Hepatocyte (in vitro differentiated cells): ENCODE data around the gene PTPN4. TPM values are rescaled to one million over a fixed set of nuclear protein-coding genes. Genes with fewer than 3 reads are reported as not detected.
"Not testable (repeated sequence)": the region's sequence is repeated elsewhere in the genome, so short reads cannot be mapped to it uniquely, and the experiment has no call there.

Experiments used
- DNase-seq: peaks from one replicate; pipeline ENCODE4 v3.0.0-alpha.2; 2016; ENCODE audit warnings: low spot score
- H2AFZ ChIP-seq: fragments of 200-600 bp; sonication (generic); 2 replicates; pipeline ENCODE4 v1.6.0; 2016; ENCODE audit warnings: antibody characterized with exemption, mild to moderate bottlenecking
- H3K27ac ChIP-seq: fragments of 200-600 bp; sonication (generic); 2 replicates; pipeline ENCODE4 v1.5.1; 2016; ENCODE audit warnings: mild to moderate bottlenecking
- H3K27me3 ChIP-seq: fragments of 200-600 bp; sonication (generic); 2 replicates; pipeline ENCODE4 v1.6.1; 2016
- H3K36me3 ChIP-seq: fragments of 200-600 bp; sonication (generic); replicated peaks from 2 replicates; pipeline ENCODE4 v1.5.1; 2016; ENCODE audit warnings: low read depth; ENCODE audit not compliant: insufficient read depth
- H3K4me1 ChIP-seq: fragments of 200-600 bp; sonication (generic); 2 replicates; pipeline ENCODE4 v1.5.1; 2016; ENCODE audit warnings: mild to moderate bottlenecking, moderate library complexity; ENCODE audit not compliant: insufficient read depth
- H3K4me2 ChIP-seq: fragments of 200-600 bp; sonication (generic); 2 replicates; pipeline ENCODE4 v1.6.0; 2016
- H3K4me3 ChIP-seq: fragments of 200-600 bp; sonication (generic); 2 replicates; pipeline ENCODE4 v1.5.1; 2016; ENCODE audit warnings: mild to moderate bottlenecking
- H3K79me2 ChIP-seq: fragments of 200-600 bp; sonication (generic); 2 replicates; pipeline ENCODE4 v1.6.0; 2017; ENCODE audit warnings: mild to moderate bottlenecking
- H3K9me2 ChIP-seq: fragments of 200-600 bp; sonication (generic); replicated peaks from 2 replicates; pipeline ENCODE4 v1.6.0; 2017; ENCODE audit warnings: mild to moderate bottlenecking; ENCODE audit not compliant: insufficient read depth
- H3K9me3 ChIP-seq: fragments of 200-600 bp; sonication (generic); 2 replicates; pipeline ENCODE4 v1.5.1; 2016; ENCODE audit warnings: low read depth, mild to moderate bottlenecking
- H4K20me1 ChIP-seq: fragments of 200-600 bp; sonication (generic); 2 replicates; pipeline ENCODE4 v1.6.0; 2016; ENCODE audit warnings: mild to moderate bottlenecking; ENCODE audit not compliant: insufficient read depth, poor library complexity, severe bottlenecking
- CTCF ChIP-seq: fragments of 200-600 bp; sonication (generic); IDR thresholded peaks from 2 replicates; pipeline ENCODE4 v1.5.1; 2016; ENCODE audit warnings: antibody characterized with exemption, mild to moderate bottlenecking; ENCODE audit not compliant: poor library complexity
- EZH2 ChIP-seq: fragments of 200-600 bp; sonication (generic); IDR thresholded peaks from 2 replicates; pipeline ENCODE4 v1.6.1; 2016; ENCODE audit warnings: antibody characterized with exemption, mild to moderate bottlenecking, borderline replicate concordance
- EZH2phosphoT487 ChIP-seq: fragments of 200-600 bp; sonication (generic); IDR thresholded peaks from one replicate; pipeline ENCODE4 v1.6.1; 2018; ENCODE audit warnings: antibody characterized with exemption, mild to moderate bottlenecking, low read depth, moderate library complexity; ENCODE audit not compliant: unreplicated experiment, severe bottlenecking
- WGBS: methylation state at CpG from one replicate; pipeline ENCODE4 v1.1.6; 2016; ENCODE audit warnings: low lambda C conversion rate; ENCODE audit errors: missing lambda C conversion rate; 5-methylcytosine and 5-hydroxymethylcytosine counted together
- polyA plus RNA-seq: library from polyadenylated mRNA; unstranded; fragments of >200 nt; fragmentation: Nextera tagmentation; extraction: Ambion mirVana; gene quantifications from 2 replicates; pipeline ENCODE4 v1.2.1, GENCODE V29; 2016
- total RNA-seq: library from RNA; depleted of rRNA; stranded (reverse); fragments of >200 nt; gene quantifications from 2 replicates; pipeline ENCODE4 v1.2.3, GENCODE V29; 2014

PTPN4 gene
- total and polyA plus RNA-seq, 2 experiments from 2014 or later: 9.2 to 15.5 TPM

- no peak overlapping the region for H3K4me2 ChIP-seq
- peaks cover 4% of the 10 kb centered on the region for H4K20me1 ChIP-seq
- H3K4me1 ChIP-seq: no peaks in the 10 kb centered on the region
- H3K79me2 ChIP-seq: peaks cover 67% of the 10 kb centered on the region
- no peak for TF ChIP-seq EZH2
- no peak for TF ChIP-seq EZH2phosphoT487
- no peak for DNase-seq
- H3K4me3 ChIP-seq: no peak overlapping the region
- H3K36me3 ChIP-seq: no peaks in the 10 kb centered on the region
- 92% methylated on average over 2 of the region's 2 CpGs for WGBS
- no peaks in the 10 kb centered on the region for H3K9me2 ChIP-seq
- H3K9me3 ChIP-seq: peaks cover 4% of the 10 kb centered on the region
- H2AFZ ChIP-seq: no peak overlapping the region
- no peak overlapping the region for H3K27ac ChIP-seq
- no peaks in the 10 kb centered on the region for H3K27me3 ChIP-seq
Measured at GRCh38 chr2:119803101-119803500, 43.4 kb downstream of the PTPN4 start.

DNA sequence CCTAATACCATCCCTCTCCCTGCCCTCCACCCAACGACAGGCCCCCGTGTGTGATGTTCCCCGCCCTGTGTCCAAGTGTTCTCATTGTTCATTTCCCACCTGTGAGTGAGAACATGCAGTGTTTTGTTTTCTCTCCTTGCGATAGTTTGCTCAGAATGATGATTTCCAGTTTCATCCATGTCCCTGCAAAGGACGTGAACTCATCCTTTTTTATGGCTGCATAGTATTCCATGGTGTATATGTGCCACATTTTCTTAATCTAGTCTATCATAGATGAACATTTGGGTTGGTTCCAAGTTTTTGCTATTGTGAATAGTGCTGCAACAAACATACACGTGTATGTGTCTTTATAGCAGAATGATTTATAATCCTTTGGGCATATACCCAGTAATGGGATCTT is 44.7 kb downstream of the PTPN4 start:
- H3K79me2 ChIP-seq: peaks cover 54% of the 10 kb centered on the region
- not testable (repeated sequence) for H3K27me3 ChIP-seq, H3K36me3 ChIP-seq, H3K9me3 ChIP-seq, H4K20me1 ChIP-seq, DNase-seq, H3K4me1 ChIP-seq, H3K27ac ChIP-seq, H3K4me3 ChIP-seq, H3K4me2 ChIP-seq, H2AFZ ChIP-seq, H3K9me2 ChIP-seq
- 95% methylated on average over 6 of the region's 6 CpGs for WGBS

DNA sequence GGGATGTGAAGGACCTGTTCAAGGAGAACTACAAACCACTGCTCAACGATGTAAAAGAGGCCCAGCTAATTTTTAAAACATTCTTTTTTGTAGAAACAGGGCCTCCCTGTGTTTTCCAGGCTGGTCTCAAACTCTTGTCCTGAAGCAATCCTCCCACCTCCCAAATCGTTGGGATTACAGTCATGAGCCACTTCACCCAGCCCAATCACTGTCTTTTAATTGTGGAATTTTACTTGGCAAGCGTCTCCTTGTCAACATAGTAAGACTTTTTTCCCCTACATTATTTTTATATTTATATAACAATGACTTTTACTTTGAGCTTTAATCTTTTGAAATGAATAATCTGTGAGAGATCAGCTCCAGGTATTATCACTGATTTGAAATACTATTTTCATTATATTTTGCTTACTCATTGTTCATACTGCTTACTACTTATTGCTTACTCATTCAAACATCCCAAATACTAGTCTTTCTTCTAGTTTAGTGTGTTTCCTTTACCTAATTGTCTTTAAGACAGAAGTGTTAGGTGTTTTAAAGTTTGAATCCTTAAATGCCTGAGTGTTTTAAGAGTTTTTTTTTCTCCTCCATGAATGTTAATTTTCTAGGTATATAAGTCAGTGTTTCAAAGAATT is 48.9 kb downstream of the PTPN4 start:
- Histone ChIP-seq H3K4me1 (no peaks in the 10 kb centered on the region), H3K4me3 (no peak overlapping the region), H4K20me1 (peaks cover 4% of the 10 kb centered on the region), H3K9me2 (no peaks in the 10 kb centered on the region), H3K36me3 (no peaks in the 10 kb centered on the region), H3K27me3 (no peaks in the 10 kb centered on the region), H3K27ac (no peak overlapping the region), H3K4me2 (no peak overlapping the region), H2AFZ (no peak overlapping the region), H3K79me2 (peaks cover 13% of the 10 kb centered on the region), H3K9me3 (peaks cover 4% of the 10 kb centered on the region)
- 78% methylated on average over 3 of the region's 3 CpGs for WGBS
- DNase-seq: no peak
- TF ChIP-seq CTCF (no peak), EZH2phosphoT487 (no peak), EZH2 (no peak)

GRCh38 chr2:119809339-119810048 is 49.8 kb downstream of the PTPN4 start:
- Histone ChIP-seq H3K36me3 (no peaks in the 10 kb centered on the region), H4K20me1 (no peaks in the 10 kb centered on the region), H3K4me1 (no peaks in the 10 kb centered on the region), H3K79me2 (peaks cover 5% of the 10 kb centered on the region), H3K9me2 (no peaks in the 10 kb centered on the region), H3K4me2 (no peak overlapping the region), H3K9me3 (peaks cover 1% of the 10 kb centered on the region), H3K4me3 (no peak overlapping the region), H3K27me3 (no peaks in the 10 kb centered on the region), H3K27ac (no peak overlapping the region), H2AFZ (no peak overlapping the region)
- WGBS: 80% methylated on average over 6 of the region's 6 CpGs
- no peak for DNase-seq
- TF ChIP-seq EZH2phosphoT487 (no peak), EZH2 (no peak), CTCF (no peak)
